Caki2 (cell line): Measurements from ENCODE around the gene PRCC. TPM values are rescaled to one million over a fixed set of nuclear protein-coding genes. Genes with fewer than 3 reads are reported as not detected.

Source experiments
- DNase-seq: peaks from one replicate; pipeline ENCODE4 v3.0.0-alpha.2; 2015; ENCODE audit warnings: low read depth
- in situ Hi-C: cut with HindIII; loops from 2 replicates; pipeline ENCODE4 v1.10.0; 2016; ENCODE audit warnings: low sequenced_read_pairs, low pct_unique_long_range_greater_than_20kb, mixed read lengths
- total RNA-seq: library from RNA; depleted of rRNA; stranded (reverse); fragments of >200 nt; shearing (Covaris generic); gene quantifications from 2 replicates; pipeline ENCODE4 v1.2.3, GENCODE V29; 2014; ENCODE audit warnings: low replicate concordance

PRCC gene
- total RNA-seq, 1 experiment from 2014 or later: 50.9 TPM

GRCh38 chr1:156785458-156785857 lies 18.1 kb downstream of the PRCC start:
- no peak for DNase-seq
- in situ Hi-C loops: no loop called here

GRCh38 chr1:156786640-156787039 lies 19.3 kb downstream of the PRCC start:
- DNase-seq: no peak
- in situ Hi-C loops: no loop called here

GRCh38 chr1:156788136-156788535 lies 20.8 kb downstream of the PRCC start:
- in situ Hi-C loops: no loop called here
- DNase-seq: no peak

- in situ Hi-C loops: no loop called here
- DNase-seq: no peak
Observed at GRCh38 chr1:156789621-156790318, 22.4 kb downstream of the PRCC start.

GRCh38 chr1:156794506-156795373 lies 27.4 kb downstream of the PRCC start:
- in situ Hi-C loops: no loop called here
- DNase-seq: peak; percentile 48

GRCh38 chr1:156795374-156795733 lies 28.0 kb downstream of the PRCC start:
- in situ Hi-C loops: no loop called here
- DNase-seq: no peak

GRCh38 chr1:156795787-156796186 lies 28.5 kb downstream of the PRCC start:
- in situ Hi-C loops: no loop called here
- no peak for DNase-seq

- DNase-seq: no peak
- in situ Hi-C loops: no loop called here
Observed at GRCh38 chr1:156796340-156797097, 29.2 kb downstream of the PRCC start.

GRCh38 chr1:156797212-156797871 lies 30.0 kb downstream of the PRCC start:
- in situ Hi-C loops: no loop called here
- DNase-seq: peak; percentile 61

- in situ Hi-C loops: no loop called here
- no peak for DNase-seq
Observed at GRCh38 chr1:156801409-156802121, 34.2 kb downstream of the PRCC start.

- in situ Hi-C loops: no loop called here
- DNase-seq: no peak
Observed at GRCh38 chr1:156802421-156802935, 35.1 kb downstream of the PRCC start.

GRCh38 chr1:156803086-156803851 lies 35.9 kb downstream of the PRCC start:
- in situ Hi-C loops: no loop called here
- DNase-seq: no peak

GRCh38 chr1:156804026-156804425 lies 36.7 kb downstream of the PRCC start:
- in situ Hi-C loops: no loop called here
- DNase-seq: no peak

GRCh38 chr1:156804572-156805243 lies 37.4 kb downstream of the PRCC start:
- peak; percentile 16 for DNase-seq
- in situ Hi-C loops: no loop called here

GRCh38 chr1:156805766-156806511 lies 38.6 kb downstream of the PRCC start:
- in situ Hi-C loops: no loop called here
- peak; percentile 30 for DNase-seq
